ENCODE results near the gene TM2D1. TPM values are rescaled to one million over a fixed set of nuclear protein-coding genes. Genes with fewer than 3 reads are reported as not detected.
A peak's percentile ranks its signal among the peaks of the same experiment; 100 is the strongest.

TM2D1 gene
- total and polyA plus RNA-seq, 9 of the 15 experiments (the other 6 are each of a cell fraction or from before 2014, with no cell fraction given), result 24.5 to 65.2 (median 47.7) TPM

DNA sequence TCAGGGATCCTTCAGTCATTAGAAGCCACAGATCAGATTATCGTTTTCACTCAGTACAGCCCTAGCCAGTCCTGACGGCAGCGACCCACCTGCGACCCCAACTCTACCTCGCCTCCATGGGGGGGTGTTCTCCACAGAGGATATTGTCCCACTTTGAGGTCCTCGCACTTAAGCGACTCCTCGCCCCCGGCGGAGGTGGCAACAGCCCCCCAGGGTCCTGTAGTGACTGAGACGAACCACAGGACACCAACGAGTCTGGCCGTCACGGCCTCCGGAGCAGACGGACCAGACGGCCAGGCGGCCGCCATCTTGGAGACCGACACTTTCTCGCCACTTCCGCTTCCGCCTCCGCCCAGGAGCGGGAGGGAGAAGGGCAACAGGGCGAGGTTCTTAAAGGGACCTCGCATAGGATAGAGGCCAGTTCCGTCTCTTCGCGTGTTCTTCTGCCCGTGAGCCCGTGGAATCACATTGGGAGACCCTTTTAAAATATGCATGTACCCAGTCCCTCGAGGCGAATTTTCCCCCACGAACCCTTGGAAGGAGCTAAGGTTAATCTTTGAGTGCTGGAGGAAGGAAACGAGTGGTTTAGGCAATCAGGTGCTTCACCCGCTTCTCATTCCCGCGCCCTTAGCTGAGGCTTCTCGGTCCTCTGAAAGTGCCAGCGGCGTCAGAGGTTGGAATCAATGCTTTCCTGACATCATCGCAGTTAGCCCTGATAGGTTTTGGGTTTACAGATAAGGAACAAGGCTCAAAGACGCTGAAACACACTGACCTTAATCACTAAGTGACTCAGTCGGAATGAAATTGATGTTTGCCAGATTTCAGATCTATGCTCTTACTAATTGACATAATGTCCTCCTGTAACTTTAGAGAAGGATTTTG is at the start of gene TM2D1 (continued):
- no peak for TF ChIP-seq ZNF197 (CRISPR knock-in tag; IDR thresholded peaks at IDR 0.05; ENCODE audit: low read depth)
- TF ChIP-seq, protein P1, sequence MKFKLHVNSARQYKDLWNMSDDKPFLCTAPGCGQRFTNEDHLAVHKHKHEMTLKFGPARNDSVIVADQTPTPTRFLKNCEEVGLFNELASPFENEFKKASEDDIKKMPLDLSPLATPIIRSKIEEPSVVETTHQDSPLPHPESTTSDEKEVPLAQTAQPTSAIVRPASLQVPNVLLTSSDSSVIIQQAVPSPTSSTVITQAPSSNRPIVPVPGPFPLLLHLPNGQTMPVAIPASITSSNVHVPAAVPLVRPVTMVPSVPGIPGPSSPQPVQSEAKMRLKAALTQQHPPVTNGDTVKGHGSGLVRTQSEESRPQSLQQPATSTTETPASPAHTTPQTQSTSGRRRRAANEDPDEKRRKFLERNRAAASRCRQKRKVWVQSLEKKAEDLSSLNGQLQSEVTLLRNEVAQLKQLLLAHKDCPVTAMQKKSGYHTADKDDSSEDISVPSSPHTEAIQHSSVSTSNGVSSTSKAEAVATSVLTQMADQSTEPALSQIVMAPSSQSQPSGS (CRISPR knock-in tag; IDR thresholded peaks at IDR 0.05), result no peak
- TF ChIP-seq, protein P2, sequence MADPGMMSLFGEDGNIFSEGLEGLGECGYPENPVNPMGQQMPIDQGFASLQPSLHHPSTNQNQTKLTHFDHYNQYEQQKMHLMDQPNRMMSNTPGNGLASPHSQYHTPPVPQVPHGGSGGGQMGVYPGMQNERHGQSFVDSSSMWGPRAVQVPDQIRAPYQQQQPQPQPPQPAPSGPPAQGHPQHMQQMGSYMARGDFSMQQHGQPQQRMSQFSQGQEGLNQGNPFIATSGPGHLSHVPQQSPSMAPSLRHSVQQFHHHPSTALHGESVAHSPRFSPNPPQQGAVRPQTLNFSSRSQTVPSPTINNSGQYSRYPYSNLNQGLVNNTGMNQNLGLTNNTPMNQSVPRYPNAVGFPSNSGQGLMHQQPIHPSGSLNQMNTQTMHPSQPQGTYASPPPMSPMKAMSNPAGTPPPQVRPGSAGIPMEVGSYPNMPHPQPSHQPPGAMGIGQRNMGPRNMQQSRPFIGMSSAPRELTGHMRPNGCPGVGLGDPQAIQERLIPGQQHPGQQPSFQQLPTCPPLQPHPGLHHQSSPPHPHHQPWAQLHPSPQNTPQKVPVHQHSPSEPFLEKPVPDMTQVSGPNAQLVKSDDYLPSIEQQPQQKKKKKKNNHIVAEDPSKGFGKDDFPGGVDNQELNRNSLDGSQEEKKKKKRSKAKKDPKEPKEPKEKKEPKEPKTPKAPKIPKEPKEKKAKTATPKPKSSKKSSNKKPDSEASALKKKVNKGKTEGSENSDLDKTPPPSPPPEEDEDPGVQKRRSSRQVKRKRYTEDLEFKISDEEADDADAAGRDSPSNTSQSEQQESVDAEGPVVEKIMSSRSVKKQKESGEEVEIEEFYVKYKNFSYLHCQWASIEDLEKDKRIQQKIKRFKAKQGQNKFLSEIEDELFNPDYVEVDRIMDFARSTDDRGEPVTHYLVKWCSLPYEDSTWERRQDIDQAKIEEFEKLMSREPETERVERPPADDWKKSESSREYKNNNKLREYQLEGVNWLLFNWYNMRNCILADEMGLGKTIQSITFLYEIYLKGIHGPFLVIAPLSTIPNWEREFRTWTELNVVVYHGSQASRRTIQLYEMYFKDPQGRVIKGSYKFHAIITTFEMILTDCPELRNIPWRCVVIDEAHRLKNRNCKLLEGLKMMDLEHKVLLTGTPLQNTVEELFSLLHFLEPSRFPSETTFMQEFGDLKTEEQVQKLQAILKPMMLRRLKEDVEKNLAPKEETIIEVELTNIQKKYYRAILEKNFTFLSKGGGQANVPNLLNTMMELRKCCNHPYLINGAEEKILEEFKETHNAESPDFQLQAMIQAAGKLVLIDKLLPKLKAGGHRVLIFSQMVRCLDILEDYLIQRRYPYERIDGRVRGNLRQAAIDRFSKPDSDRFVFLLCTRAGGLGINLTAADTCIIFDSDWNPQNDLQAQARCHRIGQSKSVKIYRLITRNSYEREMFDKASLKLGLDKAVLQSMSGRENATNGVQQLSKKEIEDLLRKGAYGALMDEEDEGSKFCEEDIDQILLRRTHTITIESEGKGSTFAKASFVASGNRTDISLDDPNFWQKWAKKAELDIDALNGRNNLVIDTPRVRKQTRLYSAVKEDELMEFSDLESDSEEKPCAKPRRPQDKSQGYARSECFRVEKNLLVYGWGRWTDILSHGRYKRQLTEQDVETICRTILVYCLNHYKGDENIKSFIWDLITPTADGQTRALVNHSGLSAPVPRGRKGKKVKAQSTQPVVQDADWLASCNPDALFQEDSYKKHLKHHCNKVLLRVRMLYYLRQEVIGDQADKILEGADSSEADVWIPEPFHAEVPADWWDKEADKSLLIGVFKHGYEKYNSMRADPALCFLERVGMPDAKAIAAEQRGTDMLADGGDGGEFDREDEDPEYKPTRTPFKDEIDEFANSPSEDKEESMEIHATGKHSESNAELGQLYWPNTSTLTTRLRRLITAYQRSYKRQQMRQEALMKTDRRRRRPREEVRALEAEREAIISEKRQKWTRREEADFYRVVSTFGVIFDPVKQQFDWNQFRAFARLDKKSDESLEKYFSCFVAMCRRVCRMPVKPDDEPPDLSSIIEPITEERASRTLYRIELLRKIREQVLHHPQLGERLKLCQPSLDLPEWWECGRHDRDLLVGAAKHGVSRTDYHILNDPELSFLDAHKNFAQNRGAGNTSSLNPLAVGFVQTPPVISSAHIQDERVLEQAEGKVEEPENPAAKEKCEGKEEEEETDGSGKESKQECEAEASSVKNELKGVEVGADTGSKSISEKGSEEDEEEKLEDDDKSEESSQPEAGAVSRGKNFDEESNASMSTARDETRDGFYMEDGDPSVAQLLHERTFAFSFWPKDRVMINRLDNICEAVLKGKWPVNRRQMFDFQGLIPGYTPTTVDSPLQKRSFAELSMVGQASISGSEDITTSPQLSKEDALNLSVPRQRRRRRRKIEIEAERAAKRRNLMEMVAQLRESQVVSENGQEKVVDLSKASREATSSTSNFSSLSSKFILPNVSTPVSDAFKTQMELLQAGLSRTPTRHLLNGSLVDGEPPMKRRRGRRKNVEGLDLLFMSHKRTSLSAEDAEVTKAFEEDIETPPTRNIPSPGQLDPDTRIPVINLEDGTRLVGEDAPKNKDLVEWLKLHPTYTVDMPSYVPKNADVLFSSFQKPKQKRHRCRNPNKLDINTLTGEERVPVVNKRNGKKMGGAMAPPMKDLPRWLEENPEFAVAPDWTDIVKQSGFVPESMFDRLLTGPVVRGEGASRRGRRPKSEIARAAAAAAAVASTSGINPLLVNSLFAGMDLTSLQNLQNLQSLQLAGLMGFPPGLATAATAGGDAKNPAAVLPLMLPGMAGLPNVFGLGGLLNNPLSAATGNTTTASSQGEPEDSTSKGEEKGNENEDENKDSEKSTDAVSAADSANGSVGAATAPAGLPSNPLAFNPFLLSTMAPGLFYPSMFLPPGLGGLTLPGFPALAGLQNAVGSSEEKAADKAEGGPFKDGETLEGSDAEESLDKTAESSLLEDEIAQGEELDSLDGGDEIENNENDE (IDR thresholded peaks at IDR 0.05; ENCODE audit: low read depth, low read length), result no peak
- peak; percentile 99 for TF ChIP-seq POLR2G (IDR thresholded peaks at IDR 0.05; ENCODE audit: low read depth, low read length)
- TF ChIP-seq, protein P3, sequence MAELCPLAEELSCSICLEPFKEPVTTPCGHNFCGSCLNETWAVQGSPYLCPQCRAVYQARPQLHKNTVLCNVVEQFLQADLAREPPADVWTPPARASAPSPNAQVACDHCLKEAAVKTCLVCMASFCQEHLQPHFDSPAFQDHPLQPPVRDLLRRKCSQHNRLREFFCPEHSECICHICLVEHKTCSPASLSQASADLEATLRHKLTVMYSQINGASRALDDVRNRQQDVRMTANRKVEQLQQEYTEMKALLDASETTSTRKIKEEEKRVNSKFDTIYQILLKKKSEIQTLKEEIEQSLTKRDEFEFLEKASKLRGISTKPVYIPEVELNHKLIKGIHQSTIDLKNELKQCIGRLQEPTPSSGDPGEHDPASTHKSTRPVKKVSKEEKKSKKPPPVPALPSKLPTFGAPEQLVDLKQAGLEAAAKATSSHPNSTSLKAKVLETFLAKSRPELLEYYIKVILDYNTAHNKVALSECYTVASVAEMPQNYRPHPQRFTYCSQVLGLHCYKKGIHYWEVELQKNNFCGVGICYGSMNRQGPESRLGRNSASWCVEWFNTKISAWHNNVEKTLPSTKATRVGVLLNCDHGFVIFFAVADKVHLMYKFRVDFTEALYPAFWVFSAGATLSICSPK (IDR thresholded peaks at IDR 0.05; ENCODE audit: borderline replicate concordance), result no peak
- TF ChIP-seq, protein P4, sequence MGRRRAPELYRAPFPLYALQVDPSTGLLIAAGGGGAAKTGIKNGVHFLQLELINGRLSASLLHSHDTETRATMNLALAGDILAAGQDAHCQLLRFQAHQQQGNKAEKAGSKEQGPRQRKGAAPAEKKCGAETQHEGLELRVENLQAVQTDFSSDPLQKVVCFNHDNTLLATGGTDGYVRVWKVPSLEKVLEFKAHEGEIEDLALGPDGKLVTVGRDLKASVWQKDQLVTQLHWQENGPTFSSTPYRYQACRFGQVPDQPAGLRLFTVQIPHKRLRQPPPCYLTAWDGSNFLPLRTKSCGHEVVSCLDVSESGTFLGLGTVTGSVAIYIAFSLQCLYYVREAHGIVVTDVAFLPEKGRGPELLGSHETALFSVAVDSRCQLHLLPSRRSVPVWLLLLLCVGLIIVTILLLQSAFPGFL (CRISPR knock-in tag; IDR thresholded peaks at IDR 0.05), result no peak; the same call in 1 of the 2 replicates
- no peak for TF ChIP-seq RBM17 (IDR thresholded peaks at IDR 0.05; ENCODE audit: borderline replicate concordance, low read depth, low read length)

Data from K562 (cell line).